Measurements from ENCODE around the gene VAMP8. TPM values are rescaled to one million over a fixed set of nuclear protein-coding genes. Genes with fewer than 3 reads are reported as not detected.

The VAMP8 gene
- total and polyA plus RNA-seq, 10 of the 15 experiments (the other 5 are each of a cell fraction or from before 2014, with no cell fraction given) = 93.6 to 744 (median 217) TPM

GRCh38 chr2:85578243-85579180, 1.1 kb downstream of the VAMP8 start:
- no peak for DNase-seq (ENCODE audit: low read depth, low spot score)
- peak; percentile 74 for ATAC-seq
- BruUV-seq (replicated peaks) = no TSS peak
- H3K4me2 ChIP-seq (ENCODE audit: control insufficient read depth, insufficient read depth) = peak overlapping the region; percentile 85
- SMC1A ChIA-PET (ENCODE audit: uncharacterized antibody, unreplicated experiment) = interaction anchor here (0.6 to 4.4 kb wide), 16 partner anchors 7 to 260 kb away, joined by 3 to 20 read pairs (median 5); partner anchors contain the start of genes MAT2A and RNF181
- POLR2A ChIA-PET = interaction anchor here (0.6 to 4.6 kb wide), 10 partner anchors 9 to 224 kb away, joined by 3 to 57 read pairs (median 4); partner anchors contain the start of genes C2orf68, ELMOD3, RETSAT and RNF181
- H3K4me1 ChIP-seq (ENCODE audit: control insufficient read depth, insufficient read depth, low read length) = peaks cover 14% of the 10 kb centered on the region
- FAIRE-seq = peak; percentile 7
- intact Hi-C loops (cut with micrococcal nuclease; ENCODE audit: unreplicated experiment) (no loop called here), in situ Hi-C loops (cut with MboI) (no loop called here)
- peak overlapping the region; percentile 77 for H3K27ac ChIP-seq (ENCODE audit: control insufficient read depth, insufficient read depth)
- 18% methylated on average over 19 of the region's 19 CpGs for WGBS (ENCODE audit: insufficient coverage, insufficient replicate concordance, low lambda C conversion rate, missing lambda C conversion rate)
- H3K9ac ChIP-seq (ENCODE audit: control insufficient read depth, insufficient read depth, low read length) = peak overlapping the region; percentile 82
- H4K20me1 ChIP-seq (ENCODE audit: control insufficient read depth, insufficient read depth) = no peaks in the 10 kb centered on the region
- peaks cover 26% of the 10 kb centered on the region for H3K79me2 ChIP-seq (ENCODE audit: control insufficient read depth, insufficient read depth, low read length)
- peak overlapping the region; percentile 61 for H2AFZ ChIP-seq (ENCODE audit: control insufficient read depth, low read depth, low read length)
- CTCF ChIA-PET = interaction anchor here (0.7 to 1.9 kb wide), 8 partner anchors 9 to 159 kb away, joined by 3 to 6 read pairs (median 4); partner anchors contain the start of gene RNF181
- H3K4me3 ChIP-seq = peak overlapping the region; percentile 77
- H3K9me3 ChIP-seq (replicated peaks; ENCODE audit: control insufficient read depth, insufficient read depth, low read length) = no peaks in the 10 kb centered on the region
- no peaks in the 10 kb centered on the region for H3K27me3 ChIP-seq (replicated peaks in 1 of 2; ENCODE audit: control insufficient read depth in 2 of 2, insufficient read depth in 2 of 2, low read length in 1 of 2)
- RAD21 ChIA-PET (ENCODE audit: unreplicated experiment) = interaction anchor here (0.7 to 1.8 kb wide), 8 partner anchors 9 to 224 kb away, joined by 3 to 9 read pairs (median 4); partner anchors contain the start of genes ELMOD3, GGCX, RETSAT and RNF181
- peaks cover 0 to 6% of the 10 kb centered on the region in 2 experiments; a peak in 2 of 4 replicates for H3K36me3 ChIP-seq (ENCODE audit: control insufficient read depth in 2 of 2, insufficient read depth in 2 of 2, low read length in 1 of 2)
- TF ChIP-seq IKZF2 (IDR thresholded peaks at IDR 0.05) (0 out of 4 replicates have a peak, but pooled peaks of 1 of the 2 experiments have one; percentile 12), CBX5 (IDR thresholded peaks at IDR 0.05; ENCODE audit: low read depth) (no peak), BHLHE40 (IDR thresholded peaks at IDR 0.05; ENCODE audit: borderline replicate concordance in 1 of 2, low read depth in 2 of 2, low read length in 1 of 2) (peak; percentile 88 to 93), NFYA (IDR thresholded peaks at IDR 0.05; ENCODE audit: borderline replicate concordance, low read depth, low read length) (no peak), PML (IDR thresholded peaks at IDR 0.05; ENCODE audit: low read length) (no peak), DPF2 (IDR thresholded peaks at IDR 0.05) (0 out of 2 replicates have a peak, but pooled peaks have one; percentile 15), TCF12 (IDR thresholded peaks at IDR 0.05; ENCODE audit: low read depth, low read length) (no peak), MEF2A (IDR thresholded peaks at IDR 0.05; ENCODE audit: insufficient read depth, low read depth, low read length) (no peak), POLR2A (IDR thresholded peaks at IDR 0.05; ENCODE audit: low read depth, low read length) (peak; percentile 42; the same call in 1 of the 2 replicates), PRDM15 (CRISPR knock-in tag; IDR thresholded peaks at IDR 0.05) (no peak), PAX5 (IDR thresholded peaks at IDR 0.05; ENCODE audit: borderline replicate concordance, low read depth, low read length) (no peak), NR2F1 (conservative IDR thresholded peaks at IDR 0.05) (no peak; the same call in 1 of the 2 replicates), TBL1XR1 (IDR thresholded peaks at IDR 0.05; ENCODE audit: low read depth, low read length) (no peak), SIN3A (IDR thresholded peaks at IDR 0.05; ENCODE audit: low read depth, low read length) (no peak), MXI1 (IDR thresholded peaks at IDR 0.05; ENCODE audit: low read depth, low read length) (peak; percentile 80), YY1 (IDR thresholded peaks at IDR 0.05; ENCODE audit: low read depth, low read length) (0 out of 2 replicates have a peak, but pooled peaks have one; percentile 10)

All from GM12878 (cell line).